HL-60 (cell line): Measurements from ENCODE around the gene FXR2.

Experiments
- DNase-seq, 2 experiments: peaks; one replicate each; pipeline ENCODE4 v3.0.0-alpha.2; 2010 to 2020; ENCODE audit warnings: low read depth in 1 of 2, low spot score in 1 of 2
- H3K27ac ChIP-seq: fragments of 250-450 bp; sonication (Bioruptor Pico); replicated peaks from 2 replicates; pipeline ENCODE4 v1.5.1; 2020; ENCODE audit warnings: mild to moderate bottlenecking, moderate library complexity
- H3K27me3 ChIP-seq: fragments of 250-450 bp; sonication (Bioruptor Pico); 2 replicates; pipeline ENCODE4 v1.5.1; 2021; ENCODE audit warnings: mild to moderate bottlenecking, moderate library complexity; ENCODE audit not compliant: insufficient read depth, poor library complexity, severe bottlenecking
- H3K4me3 ChIP-seq: replicated peaks from 2 replicates; pipeline ENCODE4 v1.5.1; 2011; ENCODE audit warnings: mild to moderate bottlenecking, control low read depth, low read length; ENCODE audit not compliant: insufficient read depth
- CTCF ChIP-seq: IDR thresholded peaks from one replicate; pipeline ENCODE4 v1.5.1; 2011; ENCODE audit warnings: low read length, control low read depth, inconsistent platforms; ENCODE audit not compliant: insufficient read depth
- GABPA ChIP-seq: IDR thresholded peaks from 2 replicates; pipeline ENCODE4 v1.6.1; 2012; ENCODE audit warnings: low read depth
- POLR2AphosphoS5 ChIP-seq: IDR thresholded peaks from 2 replicates; pipeline ENCODE4 v1.6.1; 2012; ENCODE audit warnings: low read depth
- SPI1 ChIP-seq: IDR thresholded peaks from 2 replicates; pipeline ENCODE4 v1.6.1; 2012; ENCODE audit warnings: low read depth, mild to moderate bottlenecking, borderline replicate concordance
- TF ChIP-seq, protein P1 (sequence below): IDR thresholded peaks from 2 replicates; pipeline ENCODE4 v1.6.1; 2012; ENCODE audit warnings: low read depth; ENCODE audit not compliant: insufficient replicate concordance

Gene FXR2

GRCh38 chr17:7591596-7591995, 23.1 kb downstream of the FXR2 start:
- Histone ChIP-seq H3K4me3 (no peak overlapping the region), H3K27me3 (no peaks in the 10 kb centered on the region), H3K27ac (no peak overlapping the region)
- DNase-seq: no peak
- TF ChIP-seq SPI1: no peak
- no peak for TF ChIP-seq POLR2AphosphoS5
- TF ChIP-seq GABPA: no peak
- no peak for TF ChIP-seq CTCF
- TF ChIP-seq, protein P1, sequence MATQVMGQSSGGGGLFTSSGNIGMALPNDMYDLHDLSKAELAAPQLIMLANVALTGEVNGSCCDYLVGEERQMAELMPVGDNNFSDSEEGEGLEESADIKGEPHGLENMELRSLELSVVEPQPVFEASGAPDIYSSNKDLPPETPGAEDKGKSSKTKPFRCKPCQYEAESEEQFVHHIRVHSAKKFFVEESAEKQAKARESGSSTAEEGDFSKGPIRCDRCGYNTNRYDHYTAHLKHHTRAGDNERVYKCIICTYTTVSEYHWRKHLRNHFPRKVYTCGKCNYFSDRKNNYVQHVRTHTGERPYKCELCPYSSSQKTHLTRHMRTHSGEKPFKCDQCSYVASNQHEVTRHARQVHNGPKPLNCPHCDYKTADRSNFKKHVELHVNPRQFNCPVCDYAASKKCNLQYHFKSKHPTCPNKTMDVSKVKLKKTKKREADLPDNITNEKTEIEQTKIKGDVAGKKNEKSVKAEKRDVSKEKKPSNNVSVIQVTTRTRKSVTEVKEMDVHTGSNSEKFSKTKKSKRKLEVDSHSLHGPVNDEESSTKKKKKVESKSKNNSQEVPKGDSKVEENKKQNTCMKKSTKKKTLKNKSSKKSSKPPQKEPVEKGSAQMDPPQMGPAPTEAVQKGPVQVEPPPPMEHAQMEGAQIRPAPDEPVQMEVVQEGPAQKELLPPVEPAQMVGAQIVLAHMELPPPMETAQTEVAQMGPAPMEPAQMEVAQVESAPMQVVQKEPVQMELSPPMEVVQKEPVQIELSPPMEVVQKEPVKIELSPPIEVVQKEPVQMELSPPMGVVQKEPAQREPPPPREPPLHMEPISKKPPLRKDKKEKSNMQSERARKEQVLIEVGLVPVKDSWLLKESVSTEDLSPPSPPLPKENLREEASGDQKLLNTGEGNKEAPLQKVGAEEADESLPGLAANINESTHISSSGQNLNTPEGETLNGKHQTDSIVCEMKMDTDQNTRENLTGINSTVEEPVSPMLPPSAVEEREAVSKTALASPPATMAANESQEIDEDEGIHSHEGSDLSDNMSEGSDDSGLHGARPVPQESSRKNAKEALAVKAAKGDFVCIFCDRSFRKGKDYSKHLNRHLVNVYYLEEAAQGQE: no peak

DNA sequence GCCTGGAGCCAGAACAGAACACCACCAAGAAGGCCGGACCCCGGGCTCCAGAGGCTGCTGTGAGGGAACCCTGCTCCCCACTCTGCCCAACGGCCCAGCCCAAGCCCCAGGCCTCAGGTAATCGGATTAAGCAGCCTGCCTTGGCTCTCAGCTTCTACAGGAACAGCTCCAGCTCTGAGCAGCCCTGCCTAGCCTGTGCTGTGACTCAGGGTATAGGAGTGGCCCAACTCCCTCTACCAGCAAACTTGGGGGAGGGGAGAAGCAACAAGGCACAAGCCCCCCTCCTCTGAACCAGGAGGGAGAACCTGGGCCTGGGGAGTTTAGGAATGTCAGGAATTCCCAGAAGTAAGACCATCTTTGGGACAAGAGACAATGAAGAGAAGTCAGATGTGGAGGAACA, 24.0 kb downstream of the FXR2 start:
- Histone ChIP-seq H3K27ac (no peak overlapping the region), H3K4me3 (no peak overlapping the region)
- TF ChIP-seq, protein P1: no peak
- no peak for TF ChIP-seq SPI1
- no peak for TF ChIP-seq POLR2AphosphoS5
- no peak for TF ChIP-seq CTCF
- TF ChIP-seq GABPA: no peak

GRCh38 chr17:7589891-7590691, 24.6 kb downstream of the FXR2 start, which contains the start of gene SOX15:
TSS of gene SOX15 (minus strand) at chr17:7590094. CDS start at chr17:7589676, 418 bp downstream.
- TF ChIP-seq, protein P1: no peak
- no peak for TF ChIP-seq CTCF
- no peak for TF ChIP-seq POLR2AphosphoS5
- TF ChIP-seq GABPA: no peak
- TF ChIP-seq SPI1: no peak
- H3K27me3 ChIP-seq: no peaks in the 10 kb centered on the region
- H3K27ac ChIP-seq: no peak within 1 kb of the TSS
- H3K4me3 ChIP-seq: no peak within 1 kb of the TSS
- no peak for DNase-seq

More for the DNA sequence above, 24.0 kb downstream of the FXR2 start:
- H3K27me3 ChIP-seq: no peaks in the 10 kb centered on the region
- DNase-seq: no peak
